GM19463 (cell line): Measurements from ENCODE around the gene ADAMTS8.

Experiments used
- ATAC-seq: cut with Tn5 transposase; IDR thresholded peaks from one replicate; pipeline ENCODE4 v1.9.1; 2021; ENCODE audit warnings: mild to moderate bottlenecking, moderate library complexity; ENCODE audit not compliant: unreplicated experiment

Gene ADAMTS8

GRCh38 chr11:130421199-130421585 lies 7.2 kb downstream of the ADAMTS8 start:
- no peak for ATAC-seq

DNA sequence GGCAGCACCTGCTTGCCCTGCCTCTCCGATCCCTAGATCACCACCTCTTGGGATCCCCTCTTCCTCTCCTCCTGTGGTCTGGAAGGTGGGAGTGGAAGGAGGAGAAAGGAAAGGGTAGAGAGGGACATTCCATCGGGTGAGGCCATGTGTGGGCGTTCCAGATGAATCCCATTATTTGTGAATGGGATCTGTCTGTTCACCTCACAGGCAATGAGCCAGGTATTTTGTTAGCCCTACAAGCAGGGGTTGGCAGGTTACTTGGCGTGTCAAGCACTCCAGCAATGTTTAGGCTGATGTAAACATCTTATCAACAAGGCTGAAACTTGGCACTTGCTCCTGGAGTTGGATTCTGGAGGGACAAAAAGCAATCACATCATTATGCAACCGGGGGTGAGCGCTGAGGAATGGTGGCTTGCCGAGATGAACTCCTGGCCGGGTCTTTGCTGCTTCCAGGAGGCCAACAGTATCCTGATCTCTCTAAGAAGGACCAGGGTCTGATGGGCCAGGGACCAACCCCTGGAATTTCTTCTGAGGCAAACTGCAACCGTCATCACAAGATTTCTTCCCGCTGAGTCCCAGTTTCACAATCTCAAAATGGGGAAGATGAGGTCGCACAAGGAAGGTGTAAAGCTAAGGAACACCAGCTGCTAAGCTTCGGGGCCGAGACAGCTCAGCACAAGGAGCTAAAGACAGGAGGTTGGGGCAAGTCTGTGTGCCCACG lies 7.8 kb downstream of the ADAMTS8 start:
- no peak for ATAC-seq

DNA sequence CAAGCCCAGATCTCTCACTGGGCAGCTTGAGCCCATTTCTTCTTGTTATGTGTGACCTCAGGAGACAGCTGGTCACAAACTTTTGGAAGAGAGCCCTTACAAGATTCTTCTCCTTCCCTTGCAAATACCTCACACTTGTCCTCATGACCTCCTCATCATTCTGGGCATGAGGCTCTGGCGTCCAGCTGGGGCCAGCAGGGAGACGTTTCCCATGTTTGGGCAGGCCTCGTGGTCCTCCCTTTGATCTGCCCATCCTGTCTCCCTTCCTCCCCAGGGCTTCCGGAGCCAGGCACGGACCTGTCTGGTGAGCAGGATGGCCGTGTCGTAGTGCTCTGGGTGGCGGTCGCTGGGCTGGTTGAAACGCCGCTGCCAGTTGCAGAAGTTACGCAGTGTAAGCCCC lies 9.7 kb downstream of the ADAMTS8 start:
- no peak for ATAC-seq

DNA sequence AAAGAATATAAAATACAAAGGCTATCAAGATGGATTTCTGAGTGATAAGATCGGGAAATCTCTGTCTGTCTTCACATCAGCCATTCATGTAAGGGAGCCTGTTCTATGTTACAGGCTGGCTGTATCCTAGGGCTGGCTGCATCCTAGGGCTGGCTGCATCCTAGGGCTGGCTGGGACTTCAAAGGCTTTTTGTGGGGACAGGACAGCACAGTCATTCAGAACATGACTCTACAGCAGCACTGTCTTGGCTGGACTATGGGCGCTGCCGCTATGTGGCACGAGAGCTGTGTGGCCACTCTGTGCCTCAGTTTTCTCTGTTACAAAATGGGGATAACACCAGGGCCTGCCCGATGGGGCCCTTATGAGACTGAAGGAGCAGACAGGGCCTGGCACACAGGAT lies 10.2 kb downstream of the ADAMTS8 start:
- no peak for ATAC-seq

GRCh38 chr11:130416906-130417305 lies 11.5 kb downstream of the ADAMTS8 start:
- no peak for ATAC-seq

- no peak for ATAC-seq
Measured at GRCh38 chr11:130416530-130416882, 11.9 kb downstream of the ADAMTS8 start.

- no peak for ATAC-seq
Measured at GRCh38 chr11:130415731-130416529, 12.5 kb downstream of the ADAMTS8 start.

GRCh38 chr11:130414107-130415080 lies 14.0 kb downstream of the ADAMTS8 start:
- no peak for ATAC-seq

- ATAC-seq = no peak
Measured at GRCh38 chr11:130413405-130414106, 14.9 kb downstream of the ADAMTS8 start.

DNA sequence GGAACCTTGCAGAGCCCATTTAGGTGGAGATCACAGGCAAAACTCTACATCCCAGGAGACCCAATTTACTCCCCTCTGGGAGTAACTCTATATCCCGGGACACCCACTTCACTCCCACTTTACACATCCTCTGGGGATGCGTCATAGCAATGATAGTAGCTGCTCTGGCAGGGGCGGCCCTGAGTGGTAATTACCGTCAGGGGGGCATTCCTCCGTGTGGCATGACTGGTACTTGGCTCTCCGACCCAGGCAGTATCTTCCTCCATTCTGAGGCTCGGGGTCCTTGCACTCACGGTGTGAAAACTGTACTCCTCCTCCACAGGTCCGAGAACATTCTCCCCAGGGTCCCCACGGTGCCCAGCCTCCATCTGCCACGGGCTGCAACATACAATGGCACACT lies 17.2 kb downstream of the ADAMTS8 start:
- no peak for ATAC-seq

GRCh38 chr11:130409594-130410388 lies 18.6 kb downstream of the ADAMTS8 start:
- no peak for ATAC-seq

DNA sequence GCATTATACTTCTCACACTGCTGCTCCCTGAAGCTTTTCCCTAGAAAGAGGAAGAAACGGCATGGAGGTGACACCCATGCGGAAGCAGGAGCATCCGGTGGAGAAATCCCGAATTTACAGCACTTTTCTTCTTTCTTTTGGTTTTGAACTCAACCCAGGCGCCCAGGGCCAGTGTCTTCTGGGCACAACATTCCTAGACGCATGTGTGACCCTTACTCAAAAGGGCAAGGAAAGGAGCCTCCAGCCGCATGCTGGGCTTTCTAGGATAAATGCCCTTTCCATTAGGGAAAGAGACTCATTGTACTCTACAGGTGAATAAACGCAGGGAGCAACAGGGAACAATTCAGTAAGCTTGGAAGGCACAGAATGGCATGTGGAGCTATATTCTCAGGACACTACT lies 19.5 kb downstream of the ADAMTS8 start:
- no peak for ATAC-seq

GRCh38 chr11:130408401-130408890 lies 20.0 kb downstream of the ADAMTS8 start:
- ATAC-seq = no peak

GRCh38 chr11:130407978-130408377 lies 20.4 kb downstream of the ADAMTS8 start:
- ATAC-seq = no peak

DNA sequence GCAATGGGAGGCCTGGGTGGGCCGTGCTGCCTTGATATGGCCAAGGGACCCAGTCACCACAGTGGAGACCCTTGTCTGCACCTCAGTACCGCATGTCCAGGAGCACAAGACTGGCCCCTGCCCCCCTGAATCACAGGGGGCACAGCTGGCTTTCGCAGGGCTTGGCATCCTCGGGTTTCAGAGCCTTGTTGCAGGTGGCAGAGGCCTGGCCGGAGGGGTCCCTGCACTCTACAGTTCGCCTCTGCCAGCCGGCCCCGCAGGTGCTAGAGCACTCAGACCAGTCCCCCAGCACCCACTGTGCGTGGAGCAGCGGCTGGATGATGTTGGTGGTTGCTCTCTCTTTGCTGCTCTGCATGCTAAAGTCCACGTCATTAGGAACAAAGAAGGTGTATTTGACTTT lies 23.0 kb downstream of the ADAMTS8 start:
- ATAC-seq = no peak

DNA sequence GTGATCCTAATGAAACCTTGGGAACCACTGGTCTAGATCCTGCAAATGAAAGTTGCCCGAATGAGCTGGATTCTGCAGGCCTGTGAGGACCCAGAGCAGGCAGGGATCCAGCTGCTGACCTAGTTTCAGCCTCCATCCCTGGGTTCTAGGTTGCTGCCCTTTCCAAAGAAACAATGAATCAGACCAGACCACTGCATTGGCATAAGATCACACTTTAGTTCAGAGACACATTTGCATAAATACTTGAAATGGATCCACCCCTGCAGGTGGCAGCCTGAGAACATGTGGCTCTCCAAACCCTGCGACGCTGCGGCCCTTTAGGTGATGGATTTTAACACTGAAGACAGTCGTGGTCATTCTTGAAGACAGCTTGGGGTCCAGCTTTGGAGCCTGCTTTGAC lies 23.7 kb downstream of the ADAMTS8 start:
- ATAC-seq = no peak

- ATAC-seq = no peak
Measured at GRCh38 chr11:130403967-130404366, 24.4 kb downstream of the ADAMTS8 start.

DNA sequence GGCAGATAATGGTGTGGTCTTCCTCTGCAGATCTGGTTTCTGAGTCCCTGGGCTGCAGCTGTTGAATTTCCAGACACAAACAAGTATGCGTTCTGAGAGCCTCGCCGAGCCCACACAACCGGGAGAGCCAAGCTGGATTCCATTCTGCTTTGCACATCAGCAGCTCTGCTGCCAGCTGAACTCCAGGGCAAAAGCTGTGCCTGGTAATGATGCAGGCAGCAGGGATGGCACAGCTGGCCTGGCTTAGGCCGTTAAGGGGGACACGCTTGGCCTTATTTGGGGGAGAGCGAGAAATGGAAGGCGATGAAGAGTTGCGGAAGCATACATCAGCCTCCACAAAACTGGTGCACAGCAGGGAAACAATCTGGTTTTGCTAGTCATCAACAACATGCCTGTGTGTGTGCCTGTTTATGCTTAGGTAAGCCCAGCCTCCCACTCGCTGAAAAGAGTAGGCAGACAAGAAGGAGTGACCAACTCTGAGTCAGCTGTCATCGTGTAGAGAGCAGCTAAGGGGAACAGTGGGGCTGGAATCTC lies 25.1 kb downstream of the ADAMTS8 start:
- ATAC-seq = no peak

DNA sequence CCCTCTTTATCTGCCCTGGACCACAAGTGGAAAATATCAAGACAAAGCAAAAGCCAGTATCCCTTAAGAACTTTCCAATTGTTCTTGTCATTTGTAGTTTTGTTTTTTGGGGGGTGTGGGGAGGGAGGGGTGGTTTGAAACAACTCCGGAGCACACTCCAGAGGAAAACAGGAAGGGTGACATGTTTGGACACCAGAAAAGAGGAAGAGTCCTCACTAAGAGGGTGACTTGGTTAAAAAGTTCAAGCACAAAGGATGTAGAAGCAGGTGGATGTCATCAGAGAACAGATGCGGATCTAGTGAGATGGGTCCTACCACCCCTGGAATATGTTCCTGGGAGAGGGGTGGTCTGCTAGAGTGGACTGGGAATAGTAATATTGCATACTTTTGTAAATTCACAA lies 25.8 kb downstream of the ADAMTS8 start:
- no peak for ATAC-seq
